ENCODE data around the gene PRSS48. TPM values are rescaled to one million over a fixed set of nuclear protein-coding genes. Genes with fewer than 3 reads are reported as not detected.

Gene PRSS48
- total RNA-seq, 1 donor from 2014 or later: not detected

- FAIRE-seq: no peak
Measured at GRCh38 chr4:151324752-151325110, 47.8 kb downstream of the PRSS48 start.

GRCh38 chr4:151325111-151325948 is 48.4 kb downstream of the PRSS48 start, which contains the start of gene SH3D19:
Gene SH3D19 (minus strand): TSS chr4:151325605. CDS start chr4:151325352, 253 bp downstream.
- Mint-ChIP-seq H3K4me1 (ENCODE audit: low read depth, unreplicated experiment) (peaks cover 22% of the 10 kb centered on the region), H3K27ac (ENCODE audit: unreplicated experiment) (peak within 1 kb of the TSS; percentile 99), H3K27me3 (ENCODE audit: low read depth, unreplicated experiment) (no peaks in the 10 kb centered on the region), H3K36me3 (ENCODE audit: low read depth, unreplicated experiment) (no peaks in the 10 kb centered on the region), H3K9me3 (ENCODE audit: unreplicated experiment) (no peaks in the 10 kb centered on the region), H3K4me3 (ENCODE audit: unreplicated experiment) (peak within 1 kb of the TSS; percentile 98)
- no peaks in the 10 kb centered on the region for H3K36me3 ChIP-seq (ENCODE audit: insufficient read depth, low read length)
- peak within 1 kb of the TSS; percentile 96 for H3K4me2 ChIP-seq (ENCODE audit: low read length)
- H4K20me1 ChIP-seq (ENCODE audit: insufficient read depth, low read length): no peaks in the 10 kb centered on the region
- no peak for TF ChIP-seq EZH2 (IDR thresholded peaks at IDR 0.05; ENCODE audit: insufficient read depth, low read length)
- no peak for TF ChIP-seq CTCF (IDR thresholded peaks at IDR 0.05; ENCODE audit: insufficient read depth, low read depth, low read length)
- DNase-seq (ENCODE audit: low read depth) (peak; percentile 62), FAIRE-seq (no peak)
- peak within 1 kb of the TSS; percentile 40 for H3K27ac ChIP-seq (ENCODE audit: low read depth, low read length)
- no peaks in the 10 kb centered on the region for H3K27me3 ChIP-seq (ENCODE audit: insufficient read depth, low read length)
- H3K79me2 ChIP-seq (ENCODE audit: insufficient read depth, low read length): peaks cover 15% of the 10 kb centered on the region
- H3K9me3 ChIP-seq (ENCODE audit: insufficient read depth, low read depth, low read length): no peaks in the 10 kb centered on the region
- H3K9ac ChIP-seq (ENCODE audit: low read length): peak within 1 kb of the TSS; percentile 85
- H3K4me1 ChIP-seq (ENCODE audit: insufficient read depth, low read length): peaks cover 9% of the 10 kb centered on the region
- peak within 1 kb of the TSS; percentile 75 for H3K4me3 ChIP-seq (ENCODE audit: insufficient read depth, low read depth, low read length)
- peak within 1 kb of the TSS; percentile 96 for H2AFZ ChIP-seq (ENCODE audit: low read depth, low read length)

More at GRCh38 chr4:151324752-151325110, 47.8 kb downstream of the PRSS48 start:
- H3K9ac ChIP-seq (ENCODE audit: low read length): peak overlapping the region; percentile 85
- peak overlapping the region; percentile 40 for H3K27ac ChIP-seq (ENCODE audit: low read depth, low read length)
- Mint-ChIP-seq H3K4me1 (ENCODE audit: low read depth, unreplicated experiment) (peaks cover 22% of the 10 kb centered on the region), H3K4me3 (ENCODE audit: unreplicated experiment) (peak overlapping the region; percentile 96), H3K36me3 (ENCODE audit: low read depth, unreplicated experiment) (no peaks in the 10 kb centered on the region), H3K27ac (ENCODE audit: unreplicated experiment) (peak overlapping the region; percentile 99), H3K27me3 (ENCODE audit: low read depth, unreplicated experiment) (no peaks in the 10 kb centered on the region), H3K9me3 (ENCODE audit: unreplicated experiment) (no peaks in the 10 kb centered on the region)
- H3K4me1 ChIP-seq (ENCODE audit: insufficient read depth, low read length): peaks cover 9% of the 10 kb centered on the region
- H3K27me3 ChIP-seq (ENCODE audit: insufficient read depth, low read length): no peaks in the 10 kb centered on the region
- no peaks in the 10 kb centered on the region for H4K20me1 ChIP-seq (ENCODE audit: insufficient read depth, low read length)
- H3K79me2 ChIP-seq (ENCODE audit: insufficient read depth, low read length): peaks cover 20% of the 10 kb centered on the region
- no peaks in the 10 kb centered on the region for H3K36me3 ChIP-seq (ENCODE audit: insufficient read depth, low read length)
- peak overlapping the region; percentile 96 for H3K4me2 ChIP-seq (ENCODE audit: low read length)
- no peaks in the 10 kb centered on the region for H3K9me3 ChIP-seq (ENCODE audit: insufficient read depth, low read depth, low read length)
- DNase-seq (ENCODE audit: low read depth): peak; percentile 61
- peak overlapping the region; percentile 96 for H2AFZ ChIP-seq (ENCODE audit: low read depth, low read length)
- H3K4me3 ChIP-seq (ENCODE audit: insufficient read depth, low read depth, low read length): peak overlapping the region; percentile 75
- no peak for TF ChIP-seq EZH2 (IDR thresholded peaks at IDR 0.05; ENCODE audit: insufficient read depth, low read length)
- TF ChIP-seq CTCF (IDR thresholded peaks at IDR 0.05; ENCODE audit: insufficient read depth, low read depth, low read length): no peak

- no peak for DNase-seq (ENCODE audit: low read depth)
- H2AFZ ChIP-seq (ENCODE audit: low read depth, low read length): peak overlapping the region; percentile 96
- no peak for TF ChIP-seq EZH2 (IDR thresholded peaks at IDR 0.05; ENCODE audit: insufficient read depth, low read length)
- TF ChIP-seq CTCF (IDR thresholded peaks at IDR 0.05; ENCODE audit: insufficient read depth, low read depth, low read length): no peak
- Mint-ChIP-seq H3K4me3 (ENCODE audit: unreplicated experiment) (peak overlapping the region; percentile 98), H3K9me3 (ENCODE audit: unreplicated experiment) (no peaks in the 10 kb centered on the region), H3K27ac (ENCODE audit: unreplicated experiment) (peak overlapping the region; percentile 96), H3K27me3 (ENCODE audit: low read depth, unreplicated experiment) (no peaks in the 10 kb centered on the region), H3K4me1 (ENCODE audit: low read depth, unreplicated experiment) (peaks cover 22% of the 10 kb centered on the region), H3K36me3 (ENCODE audit: low read depth, unreplicated experiment) (no peaks in the 10 kb centered on the region)
- peak overlapping the region; percentile 40 for H3K27ac ChIP-seq (ENCODE audit: low read depth, low read length)
- peak overlapping the region; percentile 75 for H3K4me3 ChIP-seq (ENCODE audit: insufficient read depth, low read depth, low read length)
- H4K20me1 ChIP-seq (ENCODE audit: insufficient read depth, low read length): no peaks in the 10 kb centered on the region
- H3K9me3 ChIP-seq (ENCODE audit: insufficient read depth, low read depth, low read length): no peaks in the 10 kb centered on the region
- H3K4me1 ChIP-seq (ENCODE audit: insufficient read depth, low read length): peaks cover 9% of the 10 kb centered on the region
- peaks cover 12% of the 10 kb centered on the region for H3K79me2 ChIP-seq (ENCODE audit: insufficient read depth, low read length)
- no peaks in the 10 kb centered on the region for H3K36me3 ChIP-seq (ENCODE audit: insufficient read depth, low read length)
- no peaks in the 10 kb centered on the region for H3K27me3 ChIP-seq (ENCODE audit: insufficient read depth, low read length)
- no peak for FAIRE-seq
- peak overlapping the region; percentile 96 for H3K4me2 ChIP-seq (ENCODE audit: low read length)
- peak overlapping the region; percentile 85 for H3K9ac ChIP-seq (ENCODE audit: low read length)
Measured at GRCh38 chr4:151325949-151326246, 48.9 kb downstream of the PRSS48 start.
